K562 (cell line): ENCODE measurements around the gene TIMP2. TPM values are rescaled to one million over a fixed set of nuclear protein-coding genes. Genes with fewer than 3 reads are reported as not detected.

Source experiments
- ATAC-seq: fragments of 200-7000 bp; cut with Tn5 transposase; 3 replicates; pipeline ENCODE4 v1.9.1; 2020; ENCODE audit warnings: moderate library complexity
- BruUV-seq: library from RNA; stranded (reverse); fragments of 400-500 nt; replicated peaks from 2 replicates; lab custom pipeline; 2021; lab: Mats Ljungman, UMichigan
- CTCF ChIA-PET: fragments of 300-600 bp; formaldehyde crosslinking; extraction: SDS; loops from one replicate; lab custom pipeline; 2021; ENCODE audit warnings: low intra/inter-chr PET ratio; lab: Yijun Ruan, JAX
- POLR2A ChIA-PET: fragments of 300-600, 350-650 bp; sonication (Branson Sonifier 250); formaldehyde crosslinking; extraction: SDS; loops from one replicate; lab custom pipeline; 2021; ENCODE audit warnings: antibody characterized with exemption, inconsistent platforms; lab: Yijun Ruan, JAX
- DNase-seq, 4 experiments: peaks; one replicate each; pipeline versions ENCODE4 v3.0.0 to v3.0.0-alpha.2; 2011 to 2018; ENCODE audit warnings: low spot score in 3 of 4, mixed read lengths in 3 of 4; ENCODE audit errors: extremely low read depth in 1 of 4
- FAIRE-seq: peaks from 2 replicates; lab custom pipeline; 2011; peaks lifted over from hg19 to GRCh38; lab: Jason Lieb, UNC
- H2AFZ ChIP-seq: 2 replicates; pipeline ENCODE4 v1.6.0; 2011; ENCODE audit warnings: low read depth, low read length, control low read depth, inconsistent platforms
- H3K27ac ChIP-seq: fragments of 200-600 bp; 3 replicates; pipeline ENCODE4 v1.8.0; 2011; ENCODE audit warnings: low read depth, mild to moderate bottlenecking, control low read depth, inconsistent platforms, low read length, moderate library complexity, mixed read lengths; ENCODE audit errors: extremely low read depth
- H3K27me3 ChIP-seq, 2 experiments: fragments of 300-600 bp in 1 of 2; 2 replicates in 1 of 2; 3 replicates in 1 of 2; pipeline versions ENCODE4 v1.6.0 to v1.8.0; 2011; ENCODE audit warnings: inconsistent platforms in 2 of 2, low read length in 2 of 2, mild to moderate bottlenecking in 1 of 2, mixed read lengths in 1 of 2, moderate library complexity in 1 of 2; ENCODE audit not compliant: control insufficient read depth in 2 of 2, insufficient read depth in 2 of 2
- H3K36me3 ChIP-seq: fragments of 300-600 bp; 3 replicates; pipeline ENCODE4 v1.8.0; 2011; ENCODE audit warnings: mild to moderate bottlenecking, low read length, inconsistent platforms; ENCODE audit not compliant: control insufficient read depth, insufficient read depth
- H3K4me1 ChIP-seq, 2 experiments: fragments of 200-600 bp in 1 of 2; replicated peaks in 1 of 2; 2 replicates in 1 of 2; 3 replicates in 1 of 2; pipeline versions ENCODE4 v1.5.1 to v1.8.0; 2011; ENCODE audit warnings: inconsistent platforms in 2 of 2, low read length in 2 of 2, mild to moderate bottlenecking in 1 of 2, mixed read lengths in 1 of 2, moderate library complexity in 1 of 2; ENCODE audit not compliant: control insufficient read depth in 2 of 2, insufficient read depth in 2 of 2
- H3K4me2 ChIP-seq: 2 replicates; pipeline ENCODE4 v1.6.1; 2011; ENCODE audit warnings: low read length, control low read depth, inconsistent platforms, mixed read lengths; ENCODE audit not compliant: insufficient read depth
- H3K4me3 ChIP-seq: fragments of 200-600 bp; sonication (generic), shearing (Covaris generic); 2 replicates; pipeline ENCODE4 v1.5.1; 2016; ENCODE audit warnings: control low read depth, inconsistent platforms
- H3K79me2 ChIP-seq: fragments of 200-600 bp; 3 replicates; pipeline ENCODE4 v1.8.0; 2011; ENCODE audit warnings: low read length, inconsistent platforms; ENCODE audit not compliant: control insufficient read depth, insufficient read depth
- H3K9ac ChIP-seq, 2 experiments: 2 replicates each; pipeline versions ENCODE4 v1.6.0 to v1.6.1; 2011; ENCODE audit warnings: low read depth in 2 of 2, low read length in 2 of 2, control low read depth in 1 of 2, inconsistent platforms in 1 of 2, mild to moderate bottlenecking in 1 of 2, mixed read lengths in 1 of 2; ENCODE audit not compliant: insufficient read depth in 1 of 2
- H3K9me1 ChIP-seq: one replicate; pipeline ENCODE4 v1.6.0; 2011; ENCODE audit warnings: inconsistent platforms, mild to moderate bottlenecking, low read length, moderate library complexity; ENCODE audit not compliant: control insufficient read depth, insufficient read depth
- H3K9me3 ChIP-seq: replicated peaks from 2 replicates; pipeline ENCODE4 v1.5.1; 2011; ENCODE audit warnings: low read depth, low read length, inconsistent platforms; ENCODE audit not compliant: control insufficient read depth, insufficient read depth
- H4K20me1 ChIP-seq: replicated peaks from 2 replicates; pipeline ENCODE4 v1.6.1; 2011; ENCODE audit warnings: low read length, inconsistent platforms, mixed read lengths; ENCODE audit not compliant: control insufficient read depth, insufficient read depth
- ESRRA ChIP-seq: fragments of 450-650 bp; IDR thresholded peaks from 2 replicates; pipeline ENCODE4 v1.6.1; 2014; ENCODE audit warnings: low read depth, mild to moderate bottlenecking, moderate library complexity, borderline replicate concordance
- MCM2 ChIP-seq: fragments of 450-650 bp; IDR thresholded peaks from 2 replicates; pipeline ENCODE4 v1.6.1; 2017; ENCODE audit warnings: low read depth, mild to moderate bottlenecking
- MYNN ChIP-seq, 2 experiments: sonication (generic); formaldehyde crosslinking in 1 of 2; IDR thresholded peaks; 2 replicates each; pipeline versions ENCODE4 v1.5.0 to v1.6.1; 2016 to 2020; ENCODE audit warnings: antibody characterized with exemption in 1 of 2, missing genetic modification reagents in 1 of 2
- WGBS: fragments of 100-300 bp; shearing (Covaris generic); methylation state at CpG from one replicate; pipeline ENCODE4 v1.1.6; 2016; ENCODE audit warnings: low coverage, mixed read lengths; ENCODE audit not compliant: insufficient coverage; ENCODE audit errors: missing lambda C conversion rate; 5-methylcytosine and 5-hydroxymethylcytosine counted together
- in situ Hi-C: fragments of 300-500 bp; cut with MboI; formaldehyde crosslinking; loops from 4 replicates; pipeline ENCODE4 v1.15.0; 2018; ENCODE audit warnings: inconsistent platforms, mixed read lengths
- intact Hi-C: fragments of 100-400 bp; cut with micrococcal nuclease; formaldehyde crosslinking; loops from 2 replicates; pipeline ENCODE4 v1.14.2; 2022
- polyA plus RNA-seq, 8 experiments: library from polyadenylated mRNA; depleted of rRNA in 4 of 8; stranded (reverse) in 5 of 8; unstranded in 3 of 8; fragments of >200 nt; fragmentation: Nextera tagmentation in 2 of 8; fragmentation: Illumina TruSeq in 1 of 8; extraction: Ambion mirVana in 2 of 8; extraction: Trizol in 1 of 8; gene quantifications; 2 replicates each; pipeline versions ENCODE4 v1.2.1 to v1.2.3, GENCODE V29; 2011 to 2014; ENCODE audit warnings: inconsistent platforms in 1 of 8, missing spikeins in 1 of 8
- total RNA-seq, 7 experiments: library from RNA; depleted of rRNA in 6 of 7; stranded (reverse); fragments of >200 nt in 6 of 7; fragmentation: Illumina TruSeq in 2 of 7; extraction: Trizol in 2 of 7; gene quantifications; 2 replicates each; pipeline versions ENCODE4 v1.2.1 to v1.2.3, GENCODE V29; 2011 to 2021; ENCODE audit warnings: low replicate concordance in 1 of 7
- TF ChIP-seq, protein P1 (sequence below): fragments of 450-650 bp; formaldehyde crosslinking; conservative IDR thresholded peaks from 2 replicates; pipeline ENCODE4 v1.4.0; 2022; ENCODE audit warnings: mild to moderate bottlenecking, missing genetic modification characterization

Gene TIMP2
- total and polyA plus RNA-seq, 9 of the 15 experiments (the other 6 are each of a cell fraction or from before 2014, with no cell fraction given): 0.55 TPM; not detected in 8

DNA sequence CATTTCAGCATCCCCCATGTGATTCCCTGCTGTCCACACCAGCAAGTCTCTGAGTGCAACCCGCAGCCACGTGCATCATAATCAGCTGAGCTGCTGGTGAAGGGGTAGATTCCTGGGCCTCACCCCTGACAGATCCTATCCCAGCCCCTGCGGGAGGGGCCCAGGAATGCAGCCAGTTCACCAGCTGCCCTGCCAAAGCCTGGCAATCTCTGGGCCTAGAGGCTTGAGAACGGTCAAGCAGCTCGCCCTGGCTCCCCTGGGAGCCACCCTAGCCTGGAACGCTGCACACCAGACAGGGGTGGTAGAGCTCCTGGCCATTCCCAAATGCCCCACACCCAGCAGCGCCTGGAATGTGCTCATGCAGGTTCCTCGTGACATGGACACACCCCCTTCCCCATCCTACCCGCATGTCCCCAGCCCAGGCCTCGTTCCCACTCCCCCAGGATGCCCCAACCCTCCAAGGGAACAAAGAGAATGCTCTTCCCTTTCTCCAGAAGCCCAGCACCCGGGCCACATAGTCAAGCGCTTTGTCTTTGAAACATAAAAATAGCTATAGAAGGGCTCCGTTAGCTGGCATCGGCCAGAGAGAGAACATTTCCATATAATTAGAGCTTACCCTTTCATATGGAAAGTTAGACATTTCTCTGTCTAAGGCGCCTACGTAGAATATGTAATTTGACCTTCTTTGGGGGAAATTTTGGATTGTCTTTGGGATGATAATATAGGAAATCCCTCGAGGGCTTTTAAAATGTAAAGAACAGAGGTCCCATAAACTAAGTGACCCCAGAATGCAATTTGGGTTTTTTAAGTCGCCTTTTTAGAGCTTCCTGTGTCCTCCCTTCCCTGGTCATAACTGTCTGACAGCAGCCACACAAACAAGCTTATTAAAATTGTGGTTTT, 25.6 kb downstream of the TIMP2 start (continued):
- TF ChIP-seq, protein P1, sequence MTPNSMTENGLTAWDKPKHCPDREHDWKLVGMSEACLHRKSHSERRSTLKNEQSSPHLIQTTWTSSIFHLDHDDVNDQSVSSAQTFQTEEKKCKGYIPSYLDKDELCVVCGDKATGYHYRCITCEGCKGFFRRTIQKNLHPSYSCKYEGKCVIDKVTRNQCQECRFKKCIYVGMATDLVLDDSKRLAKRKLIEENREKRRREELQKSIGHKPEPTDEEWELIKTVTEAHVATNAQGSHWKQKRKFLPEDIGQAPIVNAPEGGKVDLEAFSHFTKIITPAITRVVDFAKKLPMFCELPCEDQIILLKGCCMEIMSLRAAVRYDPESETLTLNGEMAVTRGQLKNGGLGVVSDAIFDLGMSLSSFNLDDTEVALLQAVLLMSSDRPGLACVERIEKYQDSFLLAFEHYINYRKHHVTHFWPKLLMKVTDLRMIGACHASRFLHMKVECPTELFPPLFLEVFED (CRISPR knock-in tag): no peak
- TF ChIP-seq MYNN (IDR thresholded peaks at IDR 0.05) (no peak), MYNN (CRISPR knock-in tag; IDR thresholded peaks at IDR 0.05) (no peak)
- TF ChIP-seq, all 486 proteins: peak for 0

- WGBS: 2% methylated on average over 11 of the region's 13 CpGs
- Histone ChIP-seq H3K27ac (no peak overlapping the region), H2AFZ (no peak overlapping the region), H3K4me3 (no peak overlapping the region), H3K4me2 (no peak overlapping the region), H3K9ac (no peak overlapping the region), H3K79me2 (no peaks in the 10 kb centered on the region), H4K20me1 (peaks cover 10% of the 10 kb centered on the region), H3K4me1 (peaks cover 0 to 14% of the 10 kb centered on the region in 2 experiments; a peak in 2 of 5 replicates), H3K36me3 (no peaks in the 10 kb centered on the region), H3K9me3 (no peaks in the 10 kb centered on the region), H3K9me1 (peaks cover 2% of the 10 kb centered on the region), H3K27me3 (peaks cover 59 to 87% of the 10 kb centered on the region in 2 experiments)
- no peak for TF ChIP-seq ESRRA
- TF ChIP-seq MCM2: no peak
- POLR2A ChIA-PET: no interaction called here
- FAIRE-seq (no peak), DNase-seq (no peak), ATAC-seq (no peak)
- BruUV-seq: no TSS peak
- in situ Hi-C loops: no loop called here
- intact Hi-C loops: no loop called here
- CTCF ChIA-PET: no interaction called here
Observed at GRCh38 chr17:78898947-78899346, 26.2 kb downstream of the TIMP2 start.
